Activated effector memory CD4-positive, alpha-beta T cell treated with Interleukin-2 at 50 U/mL for 16 hours (primary cell): ENCODE results near the gene PWWP2A.
"Not testable (repeated sequence)": the region's sequence is repeated elsewhere in the genome, so short reads cannot be mapped to it uniquely, and the experiment has no call there.

Experiments
- DNase-seq: peaks from one replicate; pipeline ENCODE4 v3.0.0-alpha.2; 2020

PWWP2A gene

GRCh38 chr5:160075073-160075472 lies 44.2 kb downstream of the PWWP2A start:
- no peak for DNase-seq

- no peak for DNase-seq
Observed at GRCh38 chr5:160071916-160072315, 47.3 kb downstream of the PWWP2A start.

DNA sequence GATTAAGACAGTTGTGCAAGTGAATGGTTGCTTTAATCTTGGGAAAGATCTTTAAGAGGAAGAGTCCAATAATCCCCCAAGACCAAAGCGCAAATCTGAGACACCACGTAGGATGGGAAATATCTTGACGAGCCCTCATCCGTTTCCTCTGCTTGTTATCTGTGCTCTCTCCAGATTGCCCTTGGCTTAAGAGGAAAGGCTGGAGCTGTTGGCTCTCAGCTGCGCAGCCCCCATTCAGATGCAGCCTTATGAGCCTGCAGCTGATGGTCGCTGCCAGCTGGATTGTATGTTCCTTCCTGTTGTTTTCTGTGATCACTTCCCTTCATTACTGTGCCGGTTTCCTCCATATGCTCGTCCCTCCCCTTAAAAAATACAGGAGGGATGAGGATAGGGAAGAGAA lies 47.7 kb downstream of the PWWP2A start:
- DNase-seq: no peak

GRCh38 chr5:160069120-160069519 lies 50.1 kb downstream of the PWWP2A start:
- DNase-seq: not testable (repeated sequence)

GRCh38 chr5:160064995-160065614 lies 54.1 kb downstream of the PWWP2A start:
- DNase-seq: no peak

DNA sequence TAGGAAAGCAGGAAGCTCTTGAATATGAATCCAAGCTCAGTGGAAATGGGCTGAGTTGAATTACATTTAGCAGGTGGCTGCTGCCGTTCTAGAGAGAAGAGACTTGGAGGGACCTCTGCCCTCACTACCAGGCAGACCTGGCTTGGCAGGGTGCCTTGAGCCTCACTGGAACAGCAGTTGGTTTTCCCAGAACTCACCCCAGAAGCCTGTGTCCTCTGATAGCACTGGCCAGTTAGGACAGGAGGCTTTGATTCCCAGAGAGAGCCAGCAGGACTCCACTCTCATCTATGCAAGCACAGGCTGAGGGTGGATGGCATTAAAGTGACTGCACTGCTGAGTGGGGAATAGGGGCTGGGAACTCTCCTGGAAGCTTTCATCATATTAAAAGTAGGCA lies 54.8 kb downstream of the PWWP2A start:
- no peak for DNase-seq

- no peak for DNase-seq
Observed at GRCh38 chr5:160061770-160062169, 57.5 kb downstream of the PWWP2A start.

- DNase-seq: no peak
Observed at GRCh38 chr5:160060001-160060400, 59.2 kb downstream of the PWWP2A start.

- DNase-seq: no peak
Observed at GRCh38 chr5:160057256-160057655, 62.0 kb downstream of the PWWP2A start.

GRCh38 chr5:160054831-160055230 lies 64.4 kb downstream of the PWWP2A start:
- DNase-seq: no peak

DNA sequence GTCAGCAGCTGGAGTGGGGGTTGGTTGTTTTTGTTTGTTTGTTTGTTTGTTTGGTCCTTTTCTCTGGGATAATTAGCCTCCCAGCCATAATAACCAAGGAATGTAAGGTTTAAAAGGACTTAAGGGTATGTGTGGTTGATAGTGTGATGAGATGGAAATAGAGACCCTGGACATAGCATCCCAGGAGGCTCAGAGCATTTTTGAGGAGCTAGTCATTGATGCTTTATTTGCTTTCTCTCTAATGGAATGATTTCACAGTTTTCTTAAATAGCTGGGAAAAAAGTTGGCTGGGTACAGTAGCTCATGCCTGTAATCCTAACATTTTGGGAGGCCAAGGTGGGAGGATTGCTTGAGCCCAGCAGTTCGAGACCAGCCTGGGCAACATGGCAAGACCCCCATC lies 65.2 kb downstream of the PWWP2A start:
- no peak for DNase-seq

DNA sequence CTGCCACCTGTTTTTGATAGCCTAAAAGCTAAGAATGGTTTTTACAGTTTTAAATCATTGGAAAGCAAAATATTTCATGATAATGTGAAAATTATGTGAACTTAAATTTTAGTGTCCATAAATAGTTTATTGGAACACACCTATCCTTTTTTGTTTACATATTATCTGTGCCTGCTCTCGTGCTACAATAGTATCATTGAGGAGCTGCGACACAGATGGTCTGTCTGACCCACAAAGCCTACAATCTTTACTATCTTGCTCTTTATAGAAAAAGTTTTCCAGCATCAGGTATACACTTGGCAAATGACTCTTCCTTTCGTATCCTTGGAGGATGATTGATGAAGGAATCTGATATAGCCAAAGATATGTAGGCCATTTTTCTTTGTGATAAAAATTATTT lies 70.2 kb downstream of the PWWP2A start:
- DNase-seq: no peak

DNA sequence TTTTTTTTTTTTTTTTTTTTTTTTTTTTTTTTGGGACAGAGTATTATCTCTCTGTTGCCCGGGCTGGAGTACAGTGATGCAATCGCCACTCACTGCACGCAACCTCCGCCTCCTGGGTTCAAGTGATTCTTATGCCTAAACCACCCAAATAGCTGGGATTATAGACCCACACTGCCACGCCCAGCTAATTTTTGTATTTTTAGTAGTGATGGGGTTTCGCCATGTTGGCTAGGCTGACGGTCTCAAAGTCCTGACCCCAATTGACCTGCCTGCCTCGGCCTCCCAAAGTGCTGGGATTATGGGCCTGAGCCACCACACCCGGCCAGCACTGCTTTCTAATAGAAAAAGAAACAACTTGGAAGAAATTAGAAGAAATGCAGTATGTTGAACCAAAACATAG lies 71.1 kb downstream of the PWWP2A start:
- DNase-seq: no peak

- no peak for DNase-seq
Observed at GRCh38 chr5:160047423-160047822, 71.8 kb downstream of the PWWP2A start.

DNA sequence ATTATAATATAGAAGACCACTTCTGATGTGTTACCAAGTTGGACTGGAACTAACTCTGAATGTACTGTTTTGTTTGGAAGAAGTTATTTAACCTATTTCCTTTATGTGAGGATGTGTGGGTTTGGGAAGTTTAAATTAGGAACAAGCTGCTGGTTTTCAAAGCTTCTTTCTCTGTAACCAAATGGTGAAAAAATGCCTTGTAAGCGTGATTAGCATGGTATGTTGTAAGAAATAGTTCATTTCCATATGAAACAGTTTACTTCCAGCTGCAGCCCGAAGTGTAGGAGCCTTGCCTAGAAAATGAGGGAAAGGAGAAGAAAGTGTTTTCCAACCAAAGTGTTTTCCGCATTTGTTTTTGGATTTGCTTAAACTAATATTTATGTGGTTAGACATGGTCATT lies 74.3 kb downstream of the PWWP2A start:
- DNase-seq: no peak

DNA sequence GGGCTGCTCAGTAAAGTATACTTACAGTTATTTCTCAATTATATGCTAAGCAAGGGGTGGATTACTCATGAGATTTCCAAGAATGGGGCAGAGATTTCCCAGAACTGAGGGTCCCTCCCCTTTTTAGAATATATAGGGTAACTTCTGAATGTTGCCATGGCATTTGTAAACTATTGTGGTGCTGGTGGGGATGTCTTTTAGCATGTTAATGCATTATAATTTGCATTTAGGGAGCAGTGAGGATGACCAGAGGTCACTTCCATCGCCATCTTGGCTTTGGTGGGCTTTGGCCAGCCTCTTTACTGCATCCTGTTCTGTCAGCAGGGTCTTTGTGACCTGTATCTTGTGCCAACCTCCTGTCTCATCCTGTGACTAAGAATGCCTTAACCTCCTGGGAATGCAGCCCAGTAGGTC lies 74.9 kb downstream of the PWWP2A start:
- DNase-seq: no peak

GRCh38 chr5:160042671-160043070 lies 76.6 kb downstream of the PWWP2A start:
- no peak for DNase-seq
